Ramos (cell line): ENCODE data around the gene NUTM2F.
"Not testable (repeated sequence)": the region's sequence is repeated elsewhere in the genome, so short reads cannot be mapped to it uniquely, and the experiment has no call there.

ENCODE experiments used
- in situ Hi-C: fragments of 300-500 bp; cut with MboI; formaldehyde crosslinking; loops from one replicate; pipeline ENCODE4 v1.14.3; 2022; ENCODE audit warnings: low sequenced_read_pairs; ENCODE audit not compliant: unreplicated experiment

NUTM2F gene

GRCh38 chr9:94316236-94316635 lies 12.2 kb downstream of the NUTM2F start:
- in situ Hi-C loops, result not testable (repeated sequence)

GRCh38 chr9:94315034-94315984 lies 13.1 kb downstream of the NUTM2F start:
- in situ Hi-C loops, result not testable (repeated sequence)

GRCh38 chr9:94303321-94303720 lies 25.1 kb downstream of the NUTM2F start:
- in situ Hi-C loops, result no loop called here

GRCh38 chr9:94302426-94302825 lies 26.0 kb downstream of the NUTM2F start:
- in situ Hi-C loops, result no loop called here

GRCh38 chr9:94301583-94301982 lies 26.9 kb downstream of the NUTM2F start:
- in situ Hi-C loops, result no loop called here

DNA sequence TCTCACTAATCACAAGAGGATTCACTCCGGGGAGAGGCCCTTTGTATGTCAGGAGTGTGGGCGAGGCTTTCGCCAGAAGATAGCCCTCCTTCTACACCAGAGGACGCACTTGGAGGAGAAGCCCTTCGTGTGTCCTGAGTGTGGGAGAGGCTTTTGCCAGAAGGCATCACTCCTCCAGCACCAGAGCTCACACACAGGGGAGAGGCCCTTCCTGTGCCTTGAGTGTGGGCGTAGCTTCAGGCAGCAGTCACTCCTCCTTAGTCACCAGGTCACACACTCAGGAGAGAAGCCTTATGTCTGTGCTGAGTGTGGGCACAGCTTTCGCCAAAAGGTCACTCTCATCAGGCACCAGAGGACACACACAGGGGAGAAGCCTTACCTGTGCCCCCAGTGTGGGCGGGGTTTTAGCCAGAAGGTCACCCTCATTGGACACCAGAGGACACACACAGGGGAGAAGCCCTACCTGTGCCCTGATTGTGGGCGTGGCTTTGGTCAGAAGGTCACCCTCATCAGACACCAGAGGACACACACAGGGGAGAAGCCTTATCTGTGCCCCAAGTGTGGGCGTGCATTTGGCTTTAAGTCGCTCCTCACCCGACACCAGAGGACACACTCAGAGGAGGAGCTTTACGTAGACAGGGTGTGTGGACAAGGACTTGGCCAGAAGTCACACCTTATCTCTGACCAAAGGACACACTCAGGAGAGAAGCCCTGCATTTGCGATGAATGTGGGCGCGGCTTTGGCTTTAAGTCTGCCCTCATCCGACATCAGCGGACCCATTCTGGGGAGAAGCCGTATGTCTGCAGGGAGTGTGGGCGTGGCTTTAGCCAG lies 27.8 kb downstream of the NUTM2F start:
- in situ Hi-C loops, result no loop called here

- in situ Hi-C loops, result no loop called here
Measured at GRCh38 chr9:94298949-94299599, 29.4 kb downstream of the NUTM2F start.

DNA sequence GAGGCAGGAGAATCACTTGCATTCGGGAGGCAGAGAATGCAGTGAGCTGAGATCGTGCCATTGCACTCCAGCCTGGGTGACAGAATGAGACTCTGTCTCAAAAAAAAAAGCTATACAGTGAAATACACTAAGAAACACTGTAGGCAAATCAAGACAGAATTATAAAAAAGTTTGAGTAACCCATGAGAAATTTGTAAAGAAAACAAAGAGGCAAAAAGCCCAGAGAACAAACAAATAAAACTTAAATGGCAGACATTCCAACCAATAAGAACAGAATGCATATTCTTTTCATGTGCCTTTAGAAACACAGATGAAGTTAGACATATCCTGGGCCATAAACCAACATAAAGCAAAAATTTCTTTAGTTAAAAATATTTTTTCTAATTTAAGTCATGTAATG lies 38.8 kb downstream of the NUTM2F start:
- in situ Hi-C loops, result no loop called here

GRCh38 chr9:94287877-94288513 lies 40.4 kb downstream of the NUTM2F start:
- in situ Hi-C loops, result no loop called here

GRCh38 chr9:94286116-94286515 lies 42.3 kb downstream of the NUTM2F start:
- in situ Hi-C loops, result no loop called here

- in situ Hi-C loops, result no loop called here
Measured at GRCh38 chr9:94281101-94281500, 47.3 kb downstream of the NUTM2F start.

DNA sequence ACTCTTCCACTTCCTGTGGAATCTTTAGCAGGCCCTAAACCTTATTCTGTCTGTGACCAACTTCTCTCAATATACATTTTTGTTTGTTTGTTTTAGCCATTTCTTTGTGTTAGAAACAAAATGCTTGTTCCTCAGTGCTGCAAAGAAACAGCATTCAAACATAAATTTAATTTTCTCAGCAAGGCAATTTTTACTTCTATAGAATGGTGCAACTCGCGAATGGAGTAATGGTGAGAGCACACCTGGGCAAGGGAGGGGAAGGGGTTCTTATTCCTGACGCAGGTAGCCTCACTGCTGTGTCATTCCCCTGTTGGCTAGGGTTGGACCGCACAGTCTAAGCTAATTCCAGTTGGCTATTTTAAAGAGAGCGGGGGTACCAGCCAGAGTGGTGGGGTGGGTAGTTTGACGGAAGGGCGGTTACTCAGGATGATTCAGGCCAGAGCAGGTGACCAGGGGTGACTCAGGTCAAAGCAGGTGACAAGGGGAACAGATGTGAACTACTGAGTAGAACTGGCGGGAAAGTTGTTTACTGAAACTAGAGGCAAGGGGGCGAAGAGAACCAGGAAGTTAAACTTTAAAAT lies 47.9 kb downstream of the NUTM2F start:
- in situ Hi-C loops, result no loop called here

DNA sequence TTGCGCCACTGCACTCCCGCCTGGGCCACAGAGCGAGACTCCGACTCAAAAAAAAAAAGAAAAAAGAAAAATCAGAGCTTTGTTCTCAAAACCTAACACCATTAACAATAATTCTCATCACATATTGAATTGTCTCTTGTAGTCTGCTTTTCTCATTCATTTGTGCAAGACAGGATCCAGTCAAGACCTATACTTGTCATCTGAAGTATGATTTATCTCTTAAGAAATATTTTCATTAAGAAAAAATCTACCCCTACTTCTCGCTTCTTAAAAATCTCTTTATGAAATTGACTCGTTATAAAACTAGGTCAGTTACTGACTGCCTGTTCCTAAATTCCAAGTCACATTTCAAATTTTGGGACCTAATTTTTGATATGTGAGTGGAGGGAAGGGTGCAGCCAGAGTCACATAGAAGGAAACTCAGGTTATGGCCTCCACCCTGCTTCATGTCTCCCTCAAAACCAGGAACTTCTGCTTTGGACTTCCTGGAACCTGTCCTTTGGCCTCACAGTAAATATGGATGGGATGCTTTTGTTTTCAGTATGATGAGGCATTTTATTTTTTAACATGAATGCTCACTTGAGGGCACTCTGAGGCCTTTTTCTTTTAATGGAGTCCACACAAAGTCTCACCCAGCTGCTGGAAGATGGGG lies 50.4 kb downstream of the NUTM2F start:
- in situ Hi-C loops, result no loop called here

GRCh38 chr9:94277029-94277428 lies 51.4 kb downstream of the NUTM2F start:
- in situ Hi-C loops, result not testable (repeated sequence)

- in situ Hi-C loops, result no loop called here
Measured at GRCh38 chr9:94270009-94270408, 58.4 kb downstream of the NUTM2F start.

DNA sequence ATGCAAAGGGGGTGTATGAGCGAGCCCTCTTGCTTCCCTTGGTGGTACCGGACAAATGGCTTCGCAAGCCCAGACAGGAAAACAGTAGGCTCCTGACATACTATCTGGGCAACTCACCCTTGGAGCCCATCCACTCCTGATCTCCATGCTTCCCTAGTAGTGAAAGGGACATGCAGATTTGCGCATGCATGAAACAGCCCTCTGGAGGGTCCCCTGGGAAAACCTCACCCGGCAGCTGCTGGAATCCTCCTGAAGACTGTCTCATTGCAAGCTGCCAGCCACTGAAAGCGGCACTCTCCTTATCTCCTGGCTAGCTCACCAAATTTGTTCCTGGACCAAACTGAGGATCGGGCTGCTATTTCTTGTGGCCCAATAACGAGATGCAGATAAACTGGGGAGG lies 59.2 kb downstream of the NUTM2F start:
- in situ Hi-C loops, result no loop called here
